Body of pancreas (tissue), 4 donors: Measurements from ENCODE around the gene HERPUD1.

Experiments
- POLR2A ChIP-seq, 3 donors: fragments of 450-650 bp; IDR thresholded peaks; one replicate each; pipeline ENCODE4 v1.6.1; 2016; ENCODE audit warnings: antibody characterized with exemption in 3 of 3, mild to moderate bottlenecking in 2 of 3
- TF ChIP-seq, protein P1 (sequence below), 7 experiments: fragments of 450-650 bp in 4 of 7; fragments of 200-600 bp in 3 of 7; sonication (generic) in 3 of 7; IDR thresholded peaks; one replicate each; pipeline ENCODE4 v1.5.1; 2016 to 2019; ENCODE audit warnings: antibody characterized with exemption in 7 of 7

DNA sequence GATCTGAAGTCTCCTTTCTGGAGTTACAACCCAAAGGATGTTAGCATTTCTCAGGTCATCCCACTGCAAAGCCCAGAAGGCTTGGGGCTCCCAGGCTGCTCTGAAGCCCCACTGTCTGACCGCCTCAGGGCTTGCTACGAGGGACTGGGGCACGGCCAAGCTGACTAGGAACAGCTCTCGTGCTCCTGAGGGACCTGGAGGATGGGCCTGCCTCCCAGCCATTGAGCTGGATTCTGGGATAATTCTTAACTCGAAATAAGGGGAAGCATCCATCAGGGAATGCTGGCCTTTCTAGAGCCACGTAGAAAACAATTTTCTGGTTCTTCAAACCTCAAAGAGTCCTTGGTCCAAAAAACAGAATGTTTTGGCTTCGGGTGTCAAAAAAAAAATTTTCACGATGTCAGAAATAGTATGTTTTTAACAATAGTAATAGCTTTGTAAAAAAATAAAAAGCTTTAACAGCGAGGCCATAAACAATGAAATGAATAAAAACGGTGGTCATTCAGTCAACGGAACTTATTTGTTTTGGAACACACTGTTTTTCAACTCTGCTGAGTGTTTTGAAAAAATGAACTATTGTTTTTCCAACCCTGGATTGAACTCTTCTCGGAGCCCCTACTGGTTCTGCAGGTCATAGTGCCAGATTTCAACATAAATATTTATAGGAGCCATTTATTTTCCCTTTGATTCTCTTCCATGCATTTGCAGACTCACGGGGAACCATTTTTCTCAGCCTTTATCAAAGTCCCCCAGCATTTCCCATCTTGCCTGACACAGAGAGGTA, 16.4 kb upstream of the HERPUD1 start:
- TF ChIP-seq, protein P1, sequence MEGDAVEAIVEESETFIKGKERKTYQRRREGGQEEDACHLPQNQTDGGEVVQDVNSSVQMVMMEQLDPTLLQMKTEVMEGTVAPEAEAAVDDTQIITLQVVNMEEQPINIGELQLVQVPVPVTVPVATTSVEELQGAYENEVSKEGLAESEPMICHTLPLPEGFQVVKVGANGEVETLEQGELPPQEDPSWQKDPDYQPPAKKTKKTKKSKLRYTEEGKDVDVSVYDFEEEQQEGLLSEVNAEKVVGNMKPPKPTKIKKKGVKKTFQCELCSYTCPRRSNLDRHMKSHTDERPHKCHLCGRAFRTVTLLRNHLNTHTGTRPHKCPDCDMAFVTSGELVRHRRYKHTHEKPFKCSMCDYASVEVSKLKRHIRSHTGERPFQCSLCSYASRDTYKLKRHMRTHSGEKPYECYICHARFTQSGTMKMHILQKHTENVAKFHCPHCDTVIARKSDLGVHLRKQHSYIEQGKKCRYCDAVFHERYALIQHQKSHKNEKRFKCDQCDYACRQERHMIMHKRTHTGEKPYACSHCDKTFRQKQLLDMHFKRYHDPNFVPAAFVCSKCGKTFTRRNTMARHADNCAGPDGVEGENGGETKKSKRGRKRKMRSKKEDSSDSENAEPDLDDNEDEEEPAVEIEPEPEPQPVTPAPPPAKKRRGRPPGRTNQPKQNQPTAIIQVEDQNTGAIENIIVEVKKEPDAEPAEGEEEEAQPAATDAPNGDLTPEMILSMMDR (IDR thresholded peaks at IDR 0.05) = no peak
- no peak for TF ChIP-seq POLR2A (IDR thresholded peaks at IDR 0.05)
